Stimulated activated CD8-positive, alpha-beta memory T cell treated with anti-CD3 and anti-CD28 coated beads, Interleukin-15, amount 100 ng/mL, for 4 hours (primary cell): Measurements from ENCODE around the gene MMD.
"Not testable (repeated sequence)": the region's sequence is repeated elsewhere in the genome, so short reads cannot be mapped to it uniquely, and the experiment has no call there.

Experiments used
- DNase-seq, 2 donors: peaks; one replicate each; pipeline ENCODE4 v3.0.0-alpha.2; 2020; ENCODE audit warnings: low read depth in 2 of 2

MMD gene

GRCh38 chr17:55443904-55444303, 22.3 kb upstream of the MMD start:
- no peak for DNase-seq

GRCh38 chr17:55442953-55443683, 21.5 kb upstream of the MMD start:
- DNase-seq = no peak

GRCh38 chr17:55442462-55442861, 20.8 kb upstream of the MMD start:
- DNase-seq = no peak

- DNase-seq = no peak
Measured at GRCh38 chr17:55441544-55441943, 19.9 kb upstream of the MMD start.

- no peak for DNase-seq
Measured at GRCh38 chr17:55440391-55440790, 18.8 kb upstream of the MMD start.

- no peak for DNase-seq
Measured at GRCh38 chr17:55437159-55437605, 15.5 kb upstream of the MMD start.

GRCh38 chr17:55436224-55437158, 14.9 kb upstream of the MMD start:
- DNase-seq = no peak

GRCh38 chr17:55435408-55435807, 13.8 kb upstream of the MMD start:
- DNase-seq = no peak

- DNase-seq = no peak
Measured at GRCh38 chr17:55434721-55435120, 13.1 kb upstream of the MMD start.

- DNase-seq = no peak
Measured at GRCh38 chr17:55433629-55434422, 12.2 kb upstream of the MMD start.

GRCh38 chr17:55433029-55433628, 11.5 kb upstream of the MMD start:
- DNase-seq = no peak

- no peak for DNase-seq
Measured at GRCh38 chr17:55432358-55433028, 10.9 kb upstream of the MMD start.

GRCh38 chr17:55431914-55432313, 10.3 kb upstream of the MMD start:
- DNase-seq = not testable (repeated sequence)

- DNase-seq = no peak
Measured at GRCh38 chr17:55430541-55431288, 9.1 kb upstream of the MMD start.

GRCh38 chr17:55427587-55427882, 5.9 kb upstream of the MMD start:
- DNase-seq = no peak

- no peak for DNase-seq
Measured at GRCh38 chr17:55426851-55427586, 5.4 kb upstream of the MMD start.

GRCh38 chr17:55424893-55425540, 3.4 kb upstream of the MMD start:
- no peak for DNase-seq

GRCh38 chr17:55423535-55423934, 1.9 kb upstream of the MMD start:
- no peak for DNase-seq

GRCh38 chr17:55422828-55423164, 1.2 kb upstream of the MMD start:
- DNase-seq = not testable (repeated sequence)
